Eye (tissue), 1 donor: ENCODE results near the gene RBMS1.

Experiments
- DNase-seq: peaks from one replicate; pipeline ENCODE4 v3.0.0-alpha.2; 2015

The RBMS1 gene

GRCh38 chr2:160326786-160327185 is 166.8 kb downstream of the RBMS1 start:
- no peak for DNase-seq

GRCh38 chr2:160325418-160325817 is 168.2 kb downstream of the RBMS1 start:
- DNase-seq: no peak

GRCh38 chr2:160324917-160325316 is 168.7 kb downstream of the RBMS1 start:
- DNase-seq: no peak

GRCh38 chr2:160324161-160324800 is 169.3 kb downstream of the RBMS1 start:
- peak; percentile 73 for DNase-seq

- DNase-seq: no peak
Observed at GRCh38 chr2:160322320-160322719, 171.3 kb downstream of the RBMS1 start.

GRCh38 chr2:160321006-160321405 is 172.6 kb downstream of the RBMS1 start:
- no peak for DNase-seq

GRCh38 chr2:160319700-160320099 is 173.9 kb downstream of the RBMS1 start:
- no peak for DNase-seq

- peak; percentile 33 for DNase-seq
Observed at GRCh38 chr2:160318218-160318617, 175.4 kb downstream of the RBMS1 start.

- peak; percentile 90 for DNase-seq
Observed at GRCh38 chr2:160317181-160318099, 176.2 kb downstream of the RBMS1 start.

GRCh38 chr2:160315337-160315736 is 178.3 kb downstream of the RBMS1 start:
- no peak for DNase-seq

- DNase-seq: no peak
Observed at GRCh38 chr2:160310118-160310828, 183.3 kb downstream of the RBMS1 start.

GRCh38 chr2:160309585-160309984 is 184.0 kb downstream of the RBMS1 start:
- DNase-seq: no peak

- no peak for DNase-seq
Observed at GRCh38 chr2:160308915-160309314, 184.7 kb downstream of the RBMS1 start.

GRCh38 chr2:160308476-160308875 is 185.1 kb downstream of the RBMS1 start:
- no peak for DNase-seq

- peak; percentile 67 for DNase-seq
Observed at GRCh38 chr2:160306985-160307384, 186.6 kb downstream of the RBMS1 start.

GRCh38 chr2:160305081-160305750 is 188.4 kb downstream of the RBMS1 start:
- no peak for DNase-seq

- DNase-seq: no peak
Observed at GRCh38 chr2:160303527-160303926, 190.1 kb downstream of the RBMS1 start.

GRCh38 chr2:160303076-160303475 is 190.5 kb downstream of the RBMS1 start:
- no peak for DNase-seq

- no peak for DNase-seq
Observed at GRCh38 chr2:160301420-160301819, 192.2 kb downstream of the RBMS1 start.

GRCh38 chr2:160300203-160300602 is 193.4 kb downstream of the RBMS1 start:
- no peak for DNase-seq

GRCh38 chr2:160299540-160299939 is 194.1 kb downstream of the RBMS1 start:
- DNase-seq: no peak

GRCh38 chr2:160298960-160299359 is 194.6 kb downstream of the RBMS1 start:
- DNase-seq: no peak
